Measurements from ENCODE around the gene LEPR.
"Not testable (repeated sequence)": the region's sequence is repeated elsewhere in the genome, so short reads cannot be mapped to it uniquely, and the experiment has no call there.

The LEPR gene

DNA sequence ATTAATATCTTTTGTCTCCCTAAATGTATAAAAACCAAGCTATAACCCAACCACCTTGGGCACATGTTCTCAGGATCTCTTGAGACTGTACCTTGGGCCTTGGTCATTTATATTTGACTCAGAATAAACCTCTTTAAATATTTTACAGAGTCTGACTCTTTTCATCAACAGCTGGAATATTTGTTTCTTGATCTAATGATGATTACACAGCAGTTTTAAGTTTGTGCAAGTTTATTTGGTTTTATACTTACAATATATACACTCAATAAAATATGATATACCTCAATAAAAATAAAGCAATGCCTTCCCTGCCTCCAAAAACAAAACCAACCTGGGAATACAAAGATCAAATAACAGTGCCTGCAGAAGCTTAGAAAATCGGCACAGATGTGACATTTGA, 22.0 kb downstream of the LEPR start:
- DNase-seq (no peak), ATAC-seq (no peak)
- Mint-ChIP-seq H3K9me3 (no peaks in the 10 kb centered on the region), H3K4me3 (no peak overlapping the region), H3K27ac (no peak overlapping the region), H3K4me1 (no peaks in the 10 kb centered on the region), H3K27me3 (no peaks in the 10 kb centered on the region)

DNA sequence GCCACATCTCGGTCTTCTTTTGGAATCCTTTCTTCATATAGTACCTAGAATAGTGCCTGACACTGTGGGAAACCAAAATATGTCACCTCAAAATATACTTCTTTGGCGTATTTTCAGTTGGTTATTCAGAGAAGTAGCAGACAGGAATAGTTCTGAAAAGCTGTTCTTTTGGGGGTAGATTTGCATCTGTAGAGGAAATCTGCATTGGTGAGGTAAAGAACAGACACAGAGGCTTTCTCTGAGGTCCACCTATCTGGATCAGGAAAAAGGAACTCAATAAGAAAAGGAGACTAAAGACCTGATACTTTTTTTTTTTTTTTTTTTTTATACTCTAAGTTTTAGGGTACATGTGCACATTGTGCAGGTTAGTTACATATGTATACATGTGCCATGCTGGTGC, 23.2 kb downstream of the LEPR start:
- Mint-ChIP-seq H3K4me3 (no peak overlapping the region), H3K4me1 (no peaks in the 10 kb centered on the region)

DNA sequence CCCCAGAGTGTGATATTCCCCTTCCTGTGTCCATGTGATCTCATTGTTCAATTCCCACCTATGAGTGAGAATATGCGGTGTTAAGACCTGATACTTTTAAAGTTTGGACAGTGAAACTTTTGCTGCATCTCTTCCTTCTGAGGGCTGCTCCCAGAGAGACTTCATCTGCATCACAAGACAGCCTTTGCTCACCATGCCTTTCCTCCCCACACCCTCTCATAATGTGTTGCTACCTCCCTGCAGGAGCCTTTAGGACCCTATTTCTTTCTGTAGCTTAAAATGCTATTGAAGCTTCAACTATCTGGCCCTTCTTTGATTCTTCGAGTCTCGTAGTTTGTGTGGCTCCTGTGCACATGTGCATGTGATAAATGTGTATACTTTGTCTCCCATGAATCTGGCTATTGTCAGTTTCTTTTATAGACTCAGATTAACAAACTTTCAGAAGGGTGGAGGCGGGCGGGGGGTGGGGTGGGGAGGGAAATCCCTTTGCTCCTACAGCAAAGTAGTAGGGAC, 23.7 kb downstream of the LEPR start:
- Mint-ChIP-seq H3K27ac (peak overlapping the region in 1 of 2 donors; percentile 80), H3K9me3 (no peaks in the 10 kb centered on the region), H3K4me1 (no peaks in the 10 kb centered on the region), H3K27me3 (no peaks in the 10 kb centered on the region), H3K4me3 (no peak overlapping the region)
- ATAC-seq, result no peak
- DNase-seq, result no peak

More for the DNA sequence above, 23.2 kb downstream of the LEPR start:
- no peak for DNase-seq
- no peaks in the 10 kb centered on the region for H3K9me3 Mint-ChIP-seq
- ATAC-seq, result no peak
- no peaks in the 10 kb centered on the region for H3K27me3 Mint-ChIP-seq
- H3K27ac Mint-ChIP-seq, result no peak overlapping the region

DNA sequence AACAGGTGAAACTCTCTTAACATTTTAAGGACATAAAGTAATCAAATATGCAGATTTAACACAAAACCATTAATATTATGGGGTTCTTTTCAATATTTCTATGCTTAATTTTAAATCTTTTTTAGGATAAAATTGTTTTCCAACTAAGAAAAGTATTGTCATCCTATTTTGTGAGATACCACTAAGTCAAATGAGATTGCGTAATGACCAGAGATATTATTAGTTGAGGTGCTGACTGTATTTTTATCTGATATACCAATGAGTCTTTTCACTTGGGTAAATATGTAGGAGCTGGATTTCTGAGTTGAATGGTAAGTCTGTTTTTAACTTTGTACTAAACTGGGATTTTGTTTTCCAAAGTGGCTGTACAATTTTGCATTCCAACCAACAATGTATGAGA, 25.4 kb downstream of the LEPR start:
- DNase-seq (no peak), ATAC-seq (no peak)
- H3K4me1 Mint-ChIP-seq, result no peaks in the 10 kb centered on the region
- H3K27me3 Mint-ChIP-seq, result no peaks in the 10 kb centered on the region
- H3K4me3 Mint-ChIP-seq, result no peak overlapping the region
- no peaks in the 10 kb centered on the region for H3K9me3 Mint-ChIP-seq
- H3K27ac Mint-ChIP-seq, result no peak overlapping the region

DNA sequence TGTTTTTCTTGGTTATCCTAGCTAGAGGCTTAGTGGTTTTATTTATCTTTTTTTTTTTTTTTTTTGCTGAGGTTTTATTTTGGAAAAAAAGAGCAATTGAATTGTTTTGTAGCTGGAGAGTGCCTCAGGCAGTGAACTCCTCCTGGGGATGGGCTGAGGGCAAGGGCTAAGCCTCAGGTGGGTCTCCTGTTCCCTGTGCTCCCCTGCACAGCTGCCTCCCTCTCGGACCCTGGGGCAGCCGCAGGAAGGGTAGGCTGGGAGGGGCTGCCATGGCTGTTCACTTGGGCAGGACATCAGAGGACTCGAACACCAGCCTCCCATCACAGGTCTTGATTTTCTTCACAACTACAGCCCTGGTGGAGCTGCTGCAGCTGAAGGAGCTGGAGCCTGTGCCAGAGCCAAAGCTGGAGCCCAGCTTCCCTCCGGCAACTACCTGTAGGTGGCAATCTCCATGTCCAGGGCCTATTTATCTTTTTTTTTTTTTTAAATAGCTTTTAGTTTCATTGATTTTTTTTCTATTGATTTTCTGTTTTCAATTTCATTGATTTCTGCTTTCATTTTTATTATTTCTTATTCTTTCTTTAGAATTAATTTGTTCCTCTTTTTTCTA, 28.9 kb downstream of the LEPR start:
- Mint-ChIP-seq H3K4me3 (no peak overlapping the region), H3K27ac (no peak overlapping the region), H3K9me3 (no peaks in the 10 kb centered on the region), H3K27me3 (no peaks in the 10 kb centered on the region), H3K4me1 (no peaks in the 10 kb centered on the region)
- no peak for DNase-seq
- no peak for ATAC-seq

DNA sequence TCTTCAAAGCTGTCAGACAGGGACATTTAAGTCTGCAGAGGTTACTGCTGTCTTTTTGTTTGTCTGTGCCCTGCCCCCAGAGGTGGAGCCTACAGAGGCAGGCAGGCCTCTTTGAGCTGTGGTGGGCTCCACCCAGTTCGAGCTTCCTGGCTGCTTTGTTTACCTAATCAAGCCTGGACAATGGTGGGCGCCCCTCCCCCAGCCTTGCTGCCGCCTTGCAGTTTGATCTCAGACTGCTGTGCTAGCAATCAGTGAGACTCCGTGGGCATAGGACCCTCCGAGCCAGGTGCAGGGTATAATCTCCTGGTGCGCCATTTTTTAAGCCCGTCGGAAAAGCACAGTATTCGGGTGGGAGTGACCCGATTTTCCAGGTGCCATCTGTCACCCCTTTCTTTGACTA, 35.2 kb downstream of the LEPR start:
- not testable (repeated sequence) for ATAC-seq, DNase-seq, H3K27me3 Mint-ChIP-seq, H3K27ac Mint-ChIP-seq, H3K4me3 Mint-ChIP-seq
- Mint-ChIP-seq H3K9me3 (peaks cover 12 to 15% of the 10 kb centered on the region in 2 donors), H3K4me1 (peaks cover 21% of the 10 kb centered on the region)

DNA sequence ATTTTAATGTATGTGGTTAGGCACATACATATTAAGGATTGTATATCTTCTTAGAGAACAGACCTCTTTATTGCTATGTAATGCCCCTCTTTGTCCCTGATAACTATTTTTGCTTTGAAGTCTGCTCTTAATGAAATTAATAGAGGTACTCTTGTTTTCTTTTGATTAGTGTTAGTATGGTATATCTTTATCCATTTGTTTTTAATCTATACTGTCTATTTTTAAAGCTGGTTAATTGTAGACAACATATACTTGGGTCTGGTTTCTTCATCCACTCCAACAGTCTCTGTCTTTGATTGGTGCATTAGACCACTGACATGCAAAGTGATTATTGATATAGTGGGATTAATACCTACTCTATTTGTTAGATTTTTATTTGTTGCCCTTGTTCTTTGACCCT, 36.0 kb downstream of the LEPR start:
- peaks cover 21% of the 10 kb centered on the region for H3K4me1 Mint-ChIP-seq
- no peak for DNase-seq
- H3K27ac Mint-ChIP-seq, result no peak overlapping the region
- no peaks in the 10 kb centered on the region for H3K27me3 Mint-ChIP-seq
- H3K4me3 Mint-ChIP-seq, result no peak overlapping the region
- H3K9me3 Mint-ChIP-seq, result peaks cover 12 to 15% of the 10 kb centered on the region in 2 donors
- no peak for ATAC-seq

DNA sequence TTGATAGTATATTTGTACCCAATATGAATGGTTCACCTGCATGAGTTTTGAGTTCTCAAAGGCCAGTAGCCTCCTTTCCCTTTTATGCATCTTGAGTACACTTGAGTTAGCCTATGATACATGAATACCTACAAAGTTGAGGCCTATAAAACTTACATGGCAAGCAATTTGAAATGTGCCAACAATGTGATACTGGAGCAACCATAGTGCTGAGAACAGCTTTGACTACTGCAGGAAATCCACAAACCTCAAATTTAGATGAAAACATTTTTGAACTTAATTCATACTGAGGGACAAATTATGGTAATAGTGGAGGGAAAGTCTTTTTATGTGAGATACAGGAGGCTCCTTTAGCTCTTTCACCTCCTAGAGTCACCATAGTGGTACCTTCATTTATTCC, 37.4 kb downstream of the LEPR start:
- peak overlapping the region in 1 of 2 donors; percentile 73 for H3K27ac Mint-ChIP-seq

DNA sequence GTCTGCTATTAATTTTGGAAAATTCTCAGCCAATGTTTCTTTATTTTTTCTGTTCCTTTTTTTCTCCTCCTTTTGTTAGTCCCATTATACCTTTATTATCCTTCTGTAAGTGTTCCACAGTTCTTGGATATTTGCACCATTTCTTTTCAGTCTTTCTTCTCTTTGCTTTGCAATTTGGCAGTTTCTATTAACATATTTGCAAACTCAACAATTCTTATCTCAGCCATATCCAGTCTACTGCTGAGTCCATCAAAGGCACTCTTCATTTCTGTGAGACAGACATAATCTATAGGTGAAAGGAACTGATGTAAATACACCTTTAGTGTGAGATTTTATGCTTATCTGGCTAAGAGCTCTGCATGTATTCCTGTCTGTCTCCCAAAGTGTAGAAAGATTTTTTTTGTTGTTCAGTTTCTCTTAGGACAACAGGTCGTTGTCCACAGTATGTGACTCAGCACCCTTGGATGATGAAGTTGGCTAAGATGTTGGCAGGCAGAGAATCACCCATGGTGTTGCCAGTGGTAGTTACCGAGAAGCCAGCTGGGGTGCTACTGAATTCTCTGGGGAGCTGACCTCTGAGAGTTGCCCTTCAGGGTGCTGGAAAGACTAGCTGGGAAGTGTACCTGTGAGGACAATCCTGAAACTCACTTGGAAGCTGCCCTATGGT, 38.4 kb downstream of the LEPR start:
- no peak for DNase-seq
- H3K27me3 Mint-ChIP-seq, result no peaks in the 10 kb centered on the region
- no peak overlapping the region for H3K4me3 Mint-ChIP-seq
- no peak for ATAC-seq
- H3K4me1 Mint-ChIP-seq, result peaks cover 21% of the 10 kb centered on the region
- peaks cover 12 to 15% of the 10 kb centered on the region in 2 donors for H3K9me3 Mint-ChIP-seq
- H3K27ac Mint-ChIP-seq, result peak overlapping the region in 1 of 2 donors; percentile 54

More for the DNA sequence above, 37.4 kb downstream of the LEPR start:
- Mint-ChIP-seq H3K27me3 (no peaks in the 10 kb centered on the region), H3K4me3 (no peak overlapping the region), H3K4me1 (peaks cover 21% of the 10 kb centered on the region), H3K9me3 (peaks cover 12 to 15% of the 10 kb centered on the region in 2 donors)
- ATAC-seq (no peak), DNase-seq (no peak)

DNA sequence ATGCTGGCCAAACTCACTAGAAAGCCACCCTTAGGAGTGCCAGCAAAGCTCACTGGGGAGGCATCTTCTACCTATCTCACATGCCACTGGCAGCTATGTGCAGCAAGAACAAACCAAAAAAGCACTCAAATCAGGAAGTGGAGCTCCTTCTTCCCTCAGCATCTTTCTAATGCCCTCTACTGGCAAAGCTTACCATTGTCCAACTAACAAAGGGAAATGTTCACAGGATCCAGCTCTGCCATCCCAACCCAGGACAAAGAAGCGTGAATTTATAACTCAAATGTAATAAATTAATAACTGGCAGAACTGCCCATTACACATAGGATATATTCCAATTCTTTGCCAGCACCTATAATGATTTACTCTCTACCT, 38.9 kb downstream of the LEPR start:
- H3K4me3 Mint-ChIP-seq, result no peak overlapping the region
- ATAC-seq, result peak; percentile 18
- H3K9me3 Mint-ChIP-seq, result peaks cover 12 to 15% of the 10 kb centered on the region in 2 donors
- H3K4me1 Mint-ChIP-seq, result peaks cover 21% of the 10 kb centered on the region
- no peak for DNase-seq
- H3K27me3 Mint-ChIP-seq, result no peaks in the 10 kb centered on the region
- no peak overlapping the region for H3K27ac Mint-ChIP-seq

DNA sequence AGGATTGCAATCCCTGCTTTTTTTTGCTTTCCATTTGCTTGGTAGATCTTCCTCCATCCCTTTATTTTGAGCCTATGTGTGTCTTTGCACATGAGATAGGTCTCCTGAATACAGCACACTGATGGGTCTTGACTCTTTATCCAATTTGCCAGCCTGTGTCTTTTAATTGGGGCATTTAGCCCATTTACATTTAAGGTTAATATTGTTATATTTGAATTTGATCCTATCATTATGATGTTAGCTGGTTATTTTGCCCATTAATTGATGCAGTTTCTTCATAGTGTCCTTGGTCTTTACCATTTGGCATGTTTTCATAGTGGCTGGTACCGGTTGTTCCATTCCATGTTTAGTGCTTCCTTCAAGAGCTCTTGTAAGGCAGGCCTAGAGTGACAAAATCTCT, 45.4 kb downstream of the LEPR start:
- not testable (repeated sequence) for H3K4me3 Mint-ChIP-seq, H3K27ac Mint-ChIP-seq, DNase-seq, H3K27me3 Mint-ChIP-seq, ATAC-seq, H3K4me1 Mint-ChIP-seq
- H3K9me3 Mint-ChIP-seq, result peaks cover 6 to 23% of the 10 kb centered on the region in 2 donors

DNA sequence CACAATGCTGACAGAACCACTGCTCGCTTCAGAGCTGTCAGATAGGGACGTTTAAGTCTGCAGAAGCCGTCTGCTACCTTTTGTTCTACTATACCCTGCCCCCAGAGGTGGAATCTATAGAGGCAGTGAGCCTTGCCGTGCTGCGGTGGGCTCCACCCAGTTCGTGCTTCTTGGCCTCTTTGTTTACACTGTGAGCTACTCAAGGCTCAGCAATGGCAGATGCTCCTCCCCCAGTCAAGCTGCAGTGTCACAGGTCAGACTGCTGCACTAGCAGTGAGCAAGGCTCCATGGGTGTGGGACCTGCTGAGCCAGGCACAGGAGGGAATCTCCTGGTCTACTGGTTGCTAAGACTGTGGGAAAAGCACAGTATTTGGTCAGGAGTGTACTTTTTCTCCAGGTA, 47.1 kb downstream of the LEPR start:
- H3K4me1 Mint-ChIP-seq, result no peaks in the 10 kb centered on the region

DNA sequence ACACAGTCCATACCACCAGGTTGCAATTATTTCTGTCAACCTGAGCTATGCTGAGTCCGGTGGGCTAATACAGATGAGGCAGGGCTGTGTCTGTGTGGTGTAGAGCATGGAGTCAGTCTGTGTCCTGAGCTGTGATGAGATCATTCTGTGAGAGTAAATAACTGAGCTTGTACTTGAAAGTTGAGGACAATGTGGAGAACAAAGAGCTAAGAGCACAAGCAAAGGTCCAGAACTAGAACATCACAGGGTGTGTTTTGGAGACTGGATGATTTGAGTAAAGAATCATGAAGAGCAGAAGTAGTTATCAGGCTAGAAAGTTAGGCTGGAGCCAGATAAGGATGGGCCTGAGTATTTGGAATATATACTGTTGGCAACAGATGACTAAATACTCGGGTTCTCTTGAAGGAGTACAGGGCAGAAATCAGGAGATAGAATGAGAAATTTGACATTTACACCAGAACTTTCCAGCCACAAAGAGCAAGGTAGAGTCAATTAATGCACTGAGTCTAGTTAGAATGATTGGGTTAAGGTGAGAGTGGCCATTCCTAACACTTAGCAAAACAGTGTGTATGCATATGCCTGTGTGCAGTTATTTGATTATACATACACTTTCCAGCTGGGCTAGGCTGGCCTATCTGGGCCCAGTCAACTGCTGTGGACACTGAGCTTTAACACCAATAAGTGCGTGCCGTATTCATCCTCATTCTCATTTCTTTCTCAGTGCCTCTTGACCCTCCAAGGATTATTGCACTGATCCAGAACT, 48.8 kb downstream of the LEPR start:
- no peak for DNase-seq
- H3K27me3 Mint-ChIP-seq, result no peaks in the 10 kb centered on the region

More for the DNA sequence above, 47.1 kb downstream of the LEPR start:
- Mint-ChIP-seq H3K27ac (no peak overlapping the region), H3K4me3 (no peak overlapping the region), H3K9me3 (peaks cover 6 to 23% of the 10 kb centered on the region in 2 donors), H3K27me3 (no peaks in the 10 kb centered on the region)
- ATAC-seq, result no peak
- no peak for DNase-seq

DNA sequence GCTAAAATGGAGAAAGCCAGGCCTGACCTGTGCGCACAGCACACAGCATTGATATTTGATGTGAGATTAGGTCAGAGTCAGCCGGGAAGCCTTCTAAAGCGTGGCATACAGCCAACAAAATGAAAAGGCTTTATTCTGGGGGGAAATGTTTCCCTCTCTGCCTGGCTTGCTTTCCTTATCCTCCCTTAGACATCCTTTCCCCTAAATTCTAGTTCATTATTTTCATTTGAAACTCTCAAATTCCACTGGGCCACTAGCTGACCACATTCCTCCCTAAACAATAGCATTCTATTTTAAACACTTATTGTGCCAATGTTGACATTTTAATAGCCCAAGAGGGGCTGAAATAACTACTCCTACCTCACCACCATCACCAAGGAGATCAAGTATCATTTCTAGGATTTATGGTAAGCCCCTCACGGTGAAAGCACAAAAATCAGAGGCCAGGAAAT, 49.4 kb downstream of the LEPR start:
- no peaks in the 10 kb centered on the region for H3K27me3 Mint-ChIP-seq
- no peaks in the 10 kb centered on the region for H3K4me1 Mint-ChIP-seq
- DNase-seq (no peak), ATAC-seq (no peak)
- H3K4me3 Mint-ChIP-seq, result no peak overlapping the region
- H3K27ac Mint-ChIP-seq, result no peak overlapping the region
- peaks cover 2 to 19% of the 10 kb centered on the region in 2 donors for H3K9me3 Mint-ChIP-seq

More for the DNA sequence above, 48.8 kb downstream of the LEPR start:
- Mint-ChIP-seq H3K4me1 (no peaks in the 10 kb centered on the region), H3K4me3 (no peak overlapping the region), H3K9me3 (peaks cover 6 to 23% of the 10 kb centered on the region in 2 donors), H3K27ac (no peak overlapping the region)
- no peak for ATAC-seq

Data from stimulated activated naive CD8-positive, alpha-beta T cell treated with anti-CD3 and anti-CD28 coated beads, Interleukin-15, amount 100 ng/mL, for 72 hours (primary cell).